ENCODE data around the gene TMEM147. TPM values are rescaled to one million over a fixed set of nuclear protein-coding genes. Genes with fewer than 3 reads are reported as not detected.

TMEM147 gene
- total and polyA plus RNA-seq, 7 donors, result 24.5 to 123 (median 68.3) TPM

- H3K36me3 ChIP-seq, result no peaks in the 10 kb centered on the region
- no peak overlapping the region for H3K4me3 ChIP-seq
- DNase-seq, result no peak
- TF ChIP-seq POLR2AphosphoS5 (IDR thresholded peaks at IDR 0.05), result no peak
- no peak for TF ChIP-seq EP300 (IDR thresholded peaks at IDR 0.05)
- TF ChIP-seq CTCF (IDR thresholded peaks at IDR 0.05), result no peak
- no peak for TF ChIP-seq POLR2A (IDR thresholded peaks at IDR 0.05)
- no peaks in the 10 kb centered on the region for H3K4me1 ChIP-seq
- peaks cover 0 to 19% (median 0%) of the 10 kb centered on the region in 3 donors for H3K27me3 ChIP-seq
- WGBS, 2 donors, result 65 to 73% methylated on average over 4 of the region's 4 CpGs
- H3K27ac ChIP-seq, result no peak overlapping the region
- intact Hi-C loops (cut with DNase I), result no loop called here
- no peaks in the 10 kb centered on the region for H3K9me3 ChIP-seq
Observed at GRCh38 chr19:35596366-35596999, 51.1 kb downstream of the TMEM147 start.

Other genes with a start within 250 kb of the TMEM147 start
- gene CD22, start 216.4 kb upstream of the TMEM147 start, total RNA-seq, result 1 to 10 TPM; 1.2 to 4.8 (median 2.7) TPM
- 100 to 1,000 TPM in 1 of 3 donors, 1 to 10 TPM in 1, under 1 TPM in 1; 0.69 to 107 (median 4.8) TPM for gene CD22, start 216.4 kb upstream of the TMEM147 start, polyA plus RNA-seq
- gene FFAR1, start 197.7 kb upstream of the TMEM147 start, total RNA-seq, result not detected
- gene FFAR1, start 197.7 kb upstream of the TMEM147 start, polyA plus RNA-seq, result under 1 TPM in 1 of 3 donors, not detected in 2; 0.06 TPM
- gene FFAR3, start 187.2 kb upstream of the TMEM147 start, total RNA-seq, result 1 to 10 TPM; 1.1 to 1.9 (median 1.5) TPM
- under 1 TPM in 1 of 3 donors, not detected in 2; 0.67 TPM for gene FFAR3, start 187.2 kb upstream of the TMEM147 start, polyA plus RNA-seq
- under 1 TPM in 3 of 4 donors, not detected in 1; 0.27 to 0.83 (median 0.36) TPM for gene GPR42, start 174.6 kb upstream of the TMEM147 start, total RNA-seq
- under 1 TPM in 1 of 3 donors, not detected in 2; 0.17 TPM for gene GPR42, start 174.6 kb upstream of the TMEM147 start, polyA plus RNA-seq
- under 1 TPM in 1 of 4 donors, not detected in 3; 0.81 TPM for gene FFAR2, start 97.4 kb upstream of the TMEM147 start, total RNA-seq
- gene FFAR2, start 97.4 kb upstream of the TMEM147 start, polyA plus RNA-seq, result under 1 TPM in 2 of 3 donors, not detected in 1; 0.69 to 0.92 TPM
- not detected for gene KRTDAP, start 55.2 kb upstream of the TMEM147 start, total RNA-seq
- gene KRTDAP, start 55.2 kb upstream of the TMEM147 start, polyA plus RNA-seq, result not detected
- gene DMKN, start 32.0 kb upstream of the TMEM147 start, total RNA-seq, result 10 to 100 TPM in 3 of 4 donors, 1 to 10 TPM in 1; 6.1 to 39.0 (median 24.4) TPM
- gene DMKN, start 32.0 kb upstream of the TMEM147 start, polyA plus RNA-seq, result 10 to 100 TPM in 1 of 3 donors, 1 to 10 TPM in 2; 5.5 to 20.6 (median 9.0) TPM
- not detected for gene SBSN, start 17.3 kb upstream of the TMEM147 start, total RNA-seq
- gene SBSN, start 17.3 kb upstream of the TMEM147 start, polyA plus RNA-seq, result 1 to 10 TPM in 1 of 3 donors, under 1 TPM in 1, not detected in 1; 0.17 to 1.2 TPM
- not detected for gene GAPDHS, start 12.2 kb upstream of the TMEM147 start, total RNA-seq
- not detected for gene GAPDHS, start 12.2 kb upstream of the TMEM147 start, polyA plus RNA-seq
- gene ATP4A, start 18.0 kb downstream of the TMEM147 start, total RNA-seq, result not detected
- under 1 TPM in 1 of 3 donors, not detected in 2; 0.10 TPM for gene ATP4A, start 18.0 kb downstream of the TMEM147 start, polyA plus RNA-seq
- gene PMIS2, start 40.5 kb downstream of the TMEM147 start, total RNA-seq, result not detected
- not detected for gene PMIS2, start 40.5 kb downstream of the TMEM147 start, polyA plus RNA-seq
- 1 to 10 TPM; 4.6 to 9.6 (median 6.1) TPM for gene HAUS5, start 67.1 kb downstream of the TMEM147 start, total RNA-seq
- gene HAUS5, start 67.1 kb downstream of the TMEM147 start, polyA plus RNA-seq, result 10 to 100 TPM in 1 of 3 donors, 1 to 10 TPM in 2; 1.2 to 14.8 (median 1.6) TPM
- gene RBM42, start 83.4 kb downstream of the TMEM147 start, total RNA-seq, result 10 to 100 TPM; 43.5 to 61.2 (median 53.2) TPM
- gene RBM42, start 83.4 kb downstream of the TMEM147 start, polyA plus RNA-seq, result 10 to 100 TPM; 51.3 to 78.3 (median 55.9) TPM
- gene ETV2, start 96.1 kb downstream of the TMEM147 start, total RNA-seq, result 1 to 10 TPM in 2 of 4 donors, under 1 TPM in 1, not detected in 1; 0.55 to 2.3 (median 1.1) TPM
- 1 to 10 TPM; 2.0 to 5.4 (median 4.9) TPM for gene ETV2, start 96.1 kb downstream of the TMEM147 start, polyA plus RNA-seq
- 100 to 1,000 TPM; 593 to 780 (median 696) TPM for gene COX6B1, start 102.7 kb downstream of the TMEM147 start, total RNA-seq
- gene COX6B1, start 102.7 kb downstream of the TMEM147 start, polyA plus RNA-seq, result 1,000 to 10,000 TPM; 1,177 to 1,718 (median 1,686) TPM
- under 1 TPM in 1 of 4 donors, not detected in 3; 0.55 TPM for gene UPK1A, start 120.9 kb downstream of the TMEM147 start, total RNA-seq
- gene UPK1A, start 120.9 kb downstream of the TMEM147 start, polyA plus RNA-seq, result not detected
- not detected for gene ZBTB32, start 158.9 kb downstream of the TMEM147 start, total RNA-seq
- gene ZBTB32, start 158.9 kb downstream of the TMEM147 start, polyA plus RNA-seq, result 1 to 10 TPM in 1 of 3 donors, not detected in 2; 3.1 TPM
- gene KMT2B, start 172.4 kb downstream of the TMEM147 start, total RNA-seq, result 10 to 100 TPM in 3 of 4 donors, 1 to 10 TPM in 1; 6.4 to 27.3 (median 15.3) TPM
- 10 to 100 TPM in 2 of 3 donors, 1 to 10 TPM in 1; 7.4 to 32.2 (median 12.0) TPM for gene KMT2B, start 172.4 kb downstream of the TMEM147 start, polyA plus RNA-seq
- 10 to 100 TPM in 2 of 4 donors, 1 to 10 TPM in 2; 2.5 to 12.2 (median 8.6) TPM for gene IGFLR1, start 196.8 kb downstream of the TMEM147 start, total RNA-seq
- 10 to 100 TPM in 1 of 3 donors, 1 to 10 TPM in 2; 3.7 to 25.0 (median 9.0) TPM for gene IGFLR1, start 196.8 kb downstream of the TMEM147 start, polyA plus RNA-seq
- gene U2AF1L4, start 199.8 kb downstream of the TMEM147 start, total RNA-seq, result 10 to 100 TPM; 16.3 to 53.5 (median 27.9) TPM
- 10 to 100 TPM; 12.7 to 23.4 (median 16.0) TPM for gene U2AF1L4, start 199.8 kb downstream of the TMEM147 start, polyA plus RNA-seq
- gene PSENEN, start 200.0 kb downstream of the TMEM147 start, total RNA-seq, result 10 to 100 TPM; 27.8 to 44.9 (median 36.6) TPM
- 10 to 100 TPM; 48.0 to 72.3 (median 59.4) TPM for gene PSENEN, start 200.0 kb downstream of the TMEM147 start, polyA plus RNA-seq
- 10 to 100 TPM; 12.5 to 19.1 (median 15.9) TPM for gene LIN37, start 202.9 kb downstream of the TMEM147 start, total RNA-seq
- gene LIN37, start 202.9 kb downstream of the TMEM147 start, polyA plus RNA-seq, result 10 to 100 TPM in 2 of 3 donors, 1 to 10 TPM in 1; 8.4 to 13.6 (median 11.3) TPM
- 100 to 1,000 TPM in 3 of 4 donors, 10 to 100 TPM in 1; 59.4 to 275 (median 154) TPM for gene HSPB6, start 211.4 kb downstream of the TMEM147 start, total RNA-seq
- 10 to 100 TPM in 2 of 3 donors, 1 to 10 TPM in 1; 4.4 to 36.6 (median 35.9) TPM for gene HSPB6, start 211.4 kb downstream of the TMEM147 start, polyA plus RNA-seq
- 1 to 10 TPM; 2.9 to 6.1 (median 5.2) TPM for gene PROSER3, start 212.6 kb downstream of the TMEM147 start, total RNA-seq
- gene PROSER3, start 212.6 kb downstream of the TMEM147 start, polyA plus RNA-seq, result 10 to 100 TPM in 1 of 3 donors, 1 to 10 TPM in 2; 2.4 to 16.5 (median 3.5) TPM
- gene ARHGAP33, start 229.9 kb downstream of the TMEM147 start, total RNA-seq, result 10 to 100 TPM in 2 of 4 donors, 1 to 10 TPM in 2; 4.4 to 11.9 (median 8.5) TPM
- gene ARHGAP33, start 229.9 kb downstream of the TMEM147 start, polyA plus RNA-seq, result 10 to 100 TPM in 1 of 3 donors, 1 to 10 TPM in 1, under 1 TPM in 1; 0.60 to 10.6 (median 1.2) TPM